ENCODE data around the gene ADARB2.

- no peak for TF ChIP-seq POLR2A (IDR thresholded peaks at IDR 0.05)
- TF ChIP-seq, protein P1, sequence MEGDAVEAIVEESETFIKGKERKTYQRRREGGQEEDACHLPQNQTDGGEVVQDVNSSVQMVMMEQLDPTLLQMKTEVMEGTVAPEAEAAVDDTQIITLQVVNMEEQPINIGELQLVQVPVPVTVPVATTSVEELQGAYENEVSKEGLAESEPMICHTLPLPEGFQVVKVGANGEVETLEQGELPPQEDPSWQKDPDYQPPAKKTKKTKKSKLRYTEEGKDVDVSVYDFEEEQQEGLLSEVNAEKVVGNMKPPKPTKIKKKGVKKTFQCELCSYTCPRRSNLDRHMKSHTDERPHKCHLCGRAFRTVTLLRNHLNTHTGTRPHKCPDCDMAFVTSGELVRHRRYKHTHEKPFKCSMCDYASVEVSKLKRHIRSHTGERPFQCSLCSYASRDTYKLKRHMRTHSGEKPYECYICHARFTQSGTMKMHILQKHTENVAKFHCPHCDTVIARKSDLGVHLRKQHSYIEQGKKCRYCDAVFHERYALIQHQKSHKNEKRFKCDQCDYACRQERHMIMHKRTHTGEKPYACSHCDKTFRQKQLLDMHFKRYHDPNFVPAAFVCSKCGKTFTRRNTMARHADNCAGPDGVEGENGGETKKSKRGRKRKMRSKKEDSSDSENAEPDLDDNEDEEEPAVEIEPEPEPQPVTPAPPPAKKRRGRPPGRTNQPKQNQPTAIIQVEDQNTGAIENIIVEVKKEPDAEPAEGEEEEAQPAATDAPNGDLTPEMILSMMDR (IDR thresholded peaks at IDR 0.05) = no peak
Observed at GRCh38 chr10:1782841-1783240, 45.5 kb upstream of the ADARB2 start.
